GM12872 (cell line): ENCODE measurements around the gene TEDC1.

Source experiments
- CTCF ChIP-seq: IDR thresholded peaks from 3 replicates; pipeline ENCODE4 v1.5.1; 2011; ENCODE audit warnings: low read depth, mild to moderate bottlenecking, low read length, moderate library complexity; ENCODE audit not compliant: insufficient read depth

Gene TEDC1, protein sequence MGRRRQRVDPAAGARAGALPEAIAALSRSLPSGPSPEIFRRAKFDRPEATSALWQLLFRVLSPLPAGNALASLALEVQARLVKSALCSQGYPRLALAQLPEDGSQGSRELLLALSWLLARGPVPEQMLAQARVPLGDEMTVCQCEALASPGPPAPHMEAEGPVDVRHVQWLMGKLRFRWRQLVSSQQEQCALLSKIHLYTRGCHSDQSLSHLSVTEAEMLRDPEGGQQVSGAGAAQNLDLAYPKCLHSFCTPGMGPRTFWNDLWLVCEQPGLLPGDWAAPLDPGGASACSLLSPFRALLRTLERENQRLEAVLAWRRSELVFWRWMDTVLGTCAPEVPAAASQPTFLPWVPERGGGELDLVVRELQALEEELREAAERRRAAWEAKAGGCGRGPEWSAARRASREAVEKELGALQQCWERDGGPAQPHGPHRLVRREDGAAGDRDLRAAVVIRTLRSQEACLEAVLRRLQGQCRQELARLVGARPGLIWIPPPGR

GRCh38 chr14:105490572-105491365, at the start of gene TEDC1:
TEDC1 (plus strand) TSS chr14:105491246; CDS start chr14:105491376, 130 bp downstream.
- peak; percentile 76 for TF ChIP-seq CTCF

GRCh38 chr14:105442125-105442524, 48.9 kb upstream of the TEDC1 start:
- no peak for TF ChIP-seq CTCF

DNA sequence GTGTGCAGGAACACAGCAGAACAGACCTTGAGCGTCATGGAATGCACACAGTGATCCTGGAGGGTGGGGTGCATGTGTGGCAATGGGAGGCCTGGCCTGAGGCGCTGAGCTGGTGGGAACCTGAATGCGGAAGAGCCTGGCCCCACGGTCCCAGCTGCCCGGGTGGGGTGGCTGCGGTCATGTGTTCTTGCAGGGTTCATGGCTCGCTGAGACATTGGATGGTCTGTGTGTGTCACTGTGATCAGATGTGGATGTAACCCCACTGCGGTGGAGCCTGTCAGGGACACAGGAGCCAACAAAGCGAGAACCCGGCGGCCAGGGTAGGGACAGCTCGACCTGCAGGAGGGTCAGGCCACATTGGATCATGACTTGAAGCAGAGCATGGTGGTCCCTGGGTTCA, 48.2 kb upstream of the TEDC1 start:
- TF ChIP-seq CTCF: no peak

GRCh38 chr14:105444859-105445258, 46.2 kb upstream of the TEDC1 start:
- TF ChIP-seq CTCF: no peak

GRCh38 chr14:105445290-105445689, 45.8 kb upstream of the TEDC1 start:
- no peak for TF ChIP-seq CTCF

- no peak for TF ChIP-seq CTCF
Observed at GRCh38 chr14:105445901-105446845, 44.9 kb upstream of the TEDC1 start.
